Karpas-422 (cell line): ENCODE data around the gene TLE1. TPM values are rescaled to one million over a fixed set of nuclear protein-coding genes. Genes with fewer than 3 reads are reported as not detected.

ENCODE experiments used
- DNase-seq: peaks from one replicate; pipeline ENCODE4 v3.0.0-alpha.2; 2015
- H2AFZ ChIP-seq: fragments of 200-600 bp; sonication (generic); 2 replicates; pipeline ENCODE4 v1.6.1; 2014; ENCODE audit warnings: antibody characterized with exemption, low read length, mixed read lengths
- H3K27ac ChIP-seq: fragments of 200-600 bp; sonication (generic); 2 replicates; pipeline ENCODE4 v1.5.1; 2014; ENCODE audit warnings: mild to moderate bottlenecking, low read length, moderate library complexity
- H3K27me3 ChIP-seq: fragments of 200-600 bp; sonication (generic); 2 replicates; pipeline ENCODE4 v1.6.1; 2014; ENCODE audit warnings: low read length, mixed read lengths
- H3K36me3 ChIP-seq: fragments of 200-600 bp; sonication (generic); 2 replicates; pipeline ENCODE4 v1.6.1; 2014; ENCODE audit warnings: low read length, mixed read lengths; ENCODE audit not compliant: insufficient read depth
- H3K4me1 ChIP-seq: fragments of 200-600 bp; sonication (generic); 2 replicates; pipeline ENCODE4 v1.6.1; 2014; ENCODE audit warnings: mild to moderate bottlenecking, low read length, mixed read lengths
- H3K4me2 ChIP-seq: fragments of 200-600 bp; sonication (generic); 2 replicates; pipeline ENCODE4 v1.6.1; 2014; ENCODE audit warnings: low read length, low read depth, mild to moderate bottlenecking; ENCODE audit not compliant: poor library complexity, severe bottlenecking
- H3K4me3 ChIP-seq: fragments of 200-600 bp; sonication (generic); 2 replicates; pipeline ENCODE4 v1.5.1; 2014; ENCODE audit warnings: mild to moderate bottlenecking, antibody characterized with exemption, low read length, mixed read lengths
- H3K79me2 ChIP-seq: fragments of 200-600 bp; sonication (generic); 2 replicates; pipeline ENCODE4 v1.6.1; 2014; ENCODE audit warnings: mild to moderate bottlenecking, low read length, mixed read lengths
- H3K9ac ChIP-seq: fragments of 200-600 bp; sonication (generic); 2 replicates; pipeline ENCODE4 v1.6.0; 2014; ENCODE audit warnings: low read length
- H3K9me2 ChIP-seq: fragments of 200-600 bp; sonication (generic), shearing (Covaris generic); replicated peaks from 2 replicates; pipeline ENCODE4 v1.6.0; 2014; ENCODE audit warnings: mild to moderate bottlenecking, low read length, moderate library complexity; ENCODE audit not compliant: insufficient read depth
- H3K9me3 ChIP-seq: fragments of 300-700, 200-600 bp; sonication (generic); 2 replicates; pipeline ENCODE4 v1.6.1; 2014; ENCODE audit warnings: low read length, mixed read lengths
- H4K20me1 ChIP-seq: fragments of 200-600 bp; sonication (generic); 2 replicates; pipeline ENCODE4 v1.6.1; 2014; ENCODE audit warnings: mild to moderate bottlenecking, antibody characterized with exemption, low read length, low read depth; ENCODE audit not compliant: insufficient read depth
- total RNA-seq: library from RNA; depleted of rRNA; stranded (reverse); fragments of >200 nt; shearing (Covaris generic); gene quantifications from 2 replicates; pipeline ENCODE4 v1.2.3, GENCODE V29; 2014; ENCODE audit warnings: low replicate concordance

TLE1 gene
- total RNA-seq, 1 experiment from 2014 or later: not detected

DNA sequence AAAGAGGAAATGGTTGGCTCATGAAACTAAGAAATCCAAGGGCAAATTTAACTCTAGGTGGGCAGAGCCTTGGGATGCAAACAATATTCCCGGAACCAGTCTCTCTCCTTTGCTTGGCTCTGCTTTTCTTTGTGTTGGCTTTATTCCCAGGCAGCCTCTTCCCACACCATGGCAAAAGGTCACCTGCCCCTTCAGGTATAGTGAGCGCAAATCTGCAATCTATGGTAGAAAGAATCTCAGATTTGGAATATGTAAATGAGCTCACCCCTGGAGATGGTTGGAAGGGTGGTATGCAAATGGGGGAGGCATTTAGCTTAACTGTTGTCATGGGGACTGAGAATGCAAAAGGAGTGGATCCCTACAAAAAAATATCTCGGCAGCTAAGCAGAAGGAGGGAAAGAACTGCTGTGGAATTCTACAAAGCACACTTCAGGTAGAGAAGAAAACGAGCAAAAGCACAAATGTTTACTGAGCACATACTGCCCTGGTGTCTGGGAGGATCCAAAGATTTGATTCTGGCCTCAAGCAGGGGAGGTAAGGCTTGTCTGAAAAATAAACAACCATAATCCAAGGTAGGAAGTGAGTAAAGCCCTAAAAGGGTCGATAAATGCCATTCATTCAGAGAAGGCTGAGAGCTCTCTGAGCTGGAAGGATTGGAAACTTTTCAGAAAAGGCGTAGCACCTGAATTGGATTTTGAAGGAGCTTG is 139.7 kb downstream of the TLE1 start:
- H3K27me3 ChIP-seq: no peaks in the 10 kb centered on the region
- DNase-seq: no peak
- H3K36me3 ChIP-seq: no peaks in the 10 kb centered on the region
- H3K9me3 ChIP-seq: peaks cover 6% of the 10 kb centered on the region
- no peaks in the 10 kb centered on the region for H3K79me2 ChIP-seq
- no peak overlapping the region for H3K27ac ChIP-seq
- no peak overlapping the region for H3K4me2 ChIP-seq
- H4K20me1 ChIP-seq: no peaks in the 10 kb centered on the region
- H3K9ac ChIP-seq: no peak overlapping the region
- H3K9me2 ChIP-seq: no peaks in the 10 kb centered on the region
- H3K4me3 ChIP-seq: no peak overlapping the region
- no peaks in the 10 kb centered on the region for H3K4me1 ChIP-seq
- H2AFZ ChIP-seq: no peak overlapping the region

- Histone ChIP-seq H3K9ac (no peak overlapping the region), H4K20me1 (no peaks in the 10 kb centered on the region), H3K4me2 (no peak overlapping the region), H3K27ac (no peak overlapping the region), H3K4me3 (no peak overlapping the region), H3K27me3 (no peaks in the 10 kb centered on the region), H3K9me3 (peaks cover 6% of the 10 kb centered on the region), H3K9me2 (no peaks in the 10 kb centered on the region), H2AFZ (no peak overlapping the region), H3K36me3 (no peaks in the 10 kb centered on the region), H3K4me1 (no peaks in the 10 kb centered on the region), H3K79me2 (no peaks in the 10 kb centered on the region)
- DNase-seq: no peak
Measured at GRCh38 chr9:81548911-81549310, 140.4 kb downstream of the TLE1 start.

DNA sequence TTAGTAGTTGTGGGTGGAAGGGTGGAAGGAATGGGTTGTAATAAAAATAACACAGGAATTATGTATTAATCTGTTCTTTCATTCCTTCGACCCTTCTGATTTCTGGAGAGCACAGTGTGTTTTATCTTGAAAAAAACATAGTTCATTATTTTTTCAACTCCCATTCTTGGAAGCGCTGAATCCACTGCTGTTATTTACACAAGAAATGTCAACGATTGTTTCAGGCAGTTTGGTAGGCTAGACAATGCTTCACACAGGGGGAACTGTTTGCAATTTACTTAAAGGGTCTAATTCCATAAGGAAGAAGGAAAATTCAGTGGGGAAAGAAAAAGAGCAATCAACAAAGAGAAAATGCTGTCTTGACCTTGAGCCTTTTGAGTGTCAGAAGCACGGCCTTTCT is 142.9 kb downstream of the TLE1 start:
- Histone ChIP-seq H3K4me3 (no peak overlapping the region), H3K9me3 (peaks cover 9% of the 10 kb centered on the region), H4K20me1 (no peaks in the 10 kb centered on the region), H3K27ac (no peak overlapping the region), H3K79me2 (no peaks in the 10 kb centered on the region), H2AFZ (no peak overlapping the region), H3K9me2 (no peaks in the 10 kb centered on the region), H3K4me1 (no peaks in the 10 kb centered on the region), H3K27me3 (no peaks in the 10 kb centered on the region), H3K36me3 (no peaks in the 10 kb centered on the region), H3K4me2 (no peak overlapping the region), H3K9ac (no peak overlapping the region)
- DNase-seq: no peak

DNA sequence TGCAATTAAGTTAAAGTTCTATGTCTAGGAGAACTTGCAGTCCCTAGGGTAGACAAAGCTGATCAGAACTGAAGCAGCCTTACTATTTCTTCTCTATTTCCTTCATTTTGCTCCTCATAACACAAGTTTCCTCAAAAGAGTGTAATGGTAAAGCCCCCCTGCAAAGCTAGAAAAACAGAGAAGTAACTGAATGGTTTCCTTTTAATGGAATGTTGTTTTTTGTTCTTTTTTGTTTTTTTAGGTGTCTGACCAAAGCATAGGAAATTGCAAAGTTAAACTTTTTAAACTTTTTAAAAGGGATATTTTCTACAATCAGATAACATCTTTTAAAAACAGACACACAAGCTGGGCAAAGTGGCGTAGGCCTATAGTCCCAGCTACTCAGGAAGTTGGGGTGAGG is 145.7 kb downstream of the TLE1 start:
- Histone ChIP-seq H3K79me2 (no peaks in the 10 kb centered on the region), H3K36me3 (no peaks in the 10 kb centered on the region), H3K9me2 (no peaks in the 10 kb centered on the region), H3K9me3 (peaks cover 6% of the 10 kb centered on the region), H2AFZ (no peak overlapping the region), H3K27me3 (no peaks in the 10 kb centered on the region), H3K9ac (no peak overlapping the region), H3K4me2 (no peak overlapping the region), H3K4me1 (no peaks in the 10 kb centered on the region), H4K20me1 (no peaks in the 10 kb centered on the region), H3K27ac (no peak overlapping the region), H3K4me3 (no peak overlapping the region)
- DNase-seq: no peak

- no peaks in the 10 kb centered on the region for H4K20me1 ChIP-seq
- peaks cover 3% of the 10 kb centered on the region; the same call in 1 of the 2 replicates for H3K9me3 ChIP-seq
- H3K4me3 ChIP-seq: no peak overlapping the region
- no peaks in the 10 kb centered on the region for H3K4me1 ChIP-seq
- no peak overlapping the region for H3K27ac ChIP-seq
- DNase-seq: no peak
- H3K4me2 ChIP-seq: no peak overlapping the region
- H3K36me3 ChIP-seq: no peaks in the 10 kb centered on the region
- no peak overlapping the region for H3K9ac ChIP-seq
- H3K79me2 ChIP-seq: no peaks in the 10 kb centered on the region
- H3K27me3 ChIP-seq: no peaks in the 10 kb centered on the region
- no peaks in the 10 kb centered on the region for H3K9me2 ChIP-seq
- H2AFZ ChIP-seq: no peak overlapping the region
Measured at GRCh38 chr9:81542118-81542889, 147.0 kb downstream of the TLE1 start.

DNA sequence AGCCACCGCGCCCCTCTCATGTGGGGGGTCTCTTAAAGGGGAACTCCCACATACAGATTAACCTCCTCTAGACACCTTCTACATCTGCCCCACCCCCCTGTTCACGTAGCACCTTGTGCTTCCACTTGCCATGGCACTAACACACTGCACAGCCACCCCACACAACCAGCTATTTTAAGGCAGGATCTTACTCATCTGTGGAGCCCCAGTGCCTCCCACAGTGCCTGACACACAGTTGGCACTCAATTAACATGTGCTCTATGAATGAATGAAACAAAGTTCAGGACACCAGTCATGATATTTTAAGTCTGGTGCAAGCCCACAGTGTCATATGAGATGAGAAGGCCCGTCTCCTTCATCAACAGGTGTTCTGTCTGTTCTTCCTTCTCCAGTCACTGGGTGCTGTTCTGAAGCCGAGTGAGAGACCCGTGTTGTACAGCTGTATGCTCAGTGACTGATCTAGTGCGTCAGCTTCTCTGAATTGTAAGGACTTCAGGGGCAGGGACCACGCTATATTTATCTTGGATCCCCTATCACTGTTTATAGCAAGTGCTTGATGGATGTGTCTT is 149.1 kb downstream of the TLE1 start:
- H3K79me2 ChIP-seq: no peaks in the 10 kb centered on the region
- no peak for DNase-seq
- H3K36me3 ChIP-seq: no peaks in the 10 kb centered on the region
- no peak overlapping the region for H3K9ac ChIP-seq
- H3K4me3 ChIP-seq: no peak overlapping the region
- no peaks in the 10 kb centered on the region; the same call in 1 of the 2 replicates for H3K4me1 ChIP-seq
- H2AFZ ChIP-seq: no peak overlapping the region
- H3K27me3 ChIP-seq: no peaks in the 10 kb centered on the region
- H3K9me3 ChIP-seq: peaks cover 3% of the 10 kb centered on the region; the same call in 1 of the 2 replicates
- no peaks in the 10 kb centered on the region for H3K9me2 ChIP-seq
- H4K20me1 ChIP-seq: no peaks in the 10 kb centered on the region
- no peak overlapping the region for H3K27ac ChIP-seq
- no peak overlapping the region for H3K4me2 ChIP-seq

GRCh38 chr9:81539317-81539716 is 150.0 kb downstream of the TLE1 start:
- H3K36me3 ChIP-seq: no peaks in the 10 kb centered on the region
- no peaks in the 10 kb centered on the region; the same call in 1 of the 2 replicates for H3K4me1 ChIP-seq
- no peaks in the 10 kb centered on the region for H3K9me2 ChIP-seq
- no peaks in the 10 kb centered on the region for H3K27me3 ChIP-seq
- H4K20me1 ChIP-seq: no peaks in the 10 kb centered on the region
- H3K4me2 ChIP-seq: no peak overlapping the region
- no peak overlapping the region for H3K27ac ChIP-seq
- H3K9ac ChIP-seq: no peak overlapping the region
- no peak for DNase-seq
- H3K79me2 ChIP-seq: no peaks in the 10 kb centered on the region
- no peak overlapping the region for H3K4me3 ChIP-seq
- H2AFZ ChIP-seq: no peak overlapping the region
- peaks cover 3% of the 10 kb centered on the region; the same call in 1 of the 2 replicates for H3K9me3 ChIP-seq

- no peak for DNase-seq
- H4K20me1 ChIP-seq: no peaks in the 10 kb centered on the region
- no peaks in the 10 kb centered on the region for H3K36me3 ChIP-seq
- no peaks in the 10 kb centered on the region; the same call in 1 of the 2 replicates for H3K4me1 ChIP-seq
- peaks cover 3% of the 10 kb centered on the region; the same call in 1 of the 2 replicates for H3K9me3 ChIP-seq
- H3K9me2 ChIP-seq: no peaks in the 10 kb centered on the region
- H3K79me2 ChIP-seq: no peaks in the 10 kb centered on the region
- H3K27me3 ChIP-seq: no peaks in the 10 kb centered on the region
- H3K4me2 ChIP-seq: no peak overlapping the region
- H3K4me3 ChIP-seq: no peak overlapping the region
- H3K9ac ChIP-seq: no peak overlapping the region
- no peak overlapping the region for H3K27ac ChIP-seq
- H2AFZ ChIP-seq: no peak overlapping the region
Measured at GRCh38 chr9:81538890-81539289, 150.5 kb downstream of the TLE1 start.
